ENCODE measurements around the gene ATP5IF1. TPM values are rescaled to one million over a fixed set of nuclear protein-coding genes. Genes with fewer than 3 reads are reported as not detected.

The ATP5IF1 gene
- total and polyA plus RNA-seq, 9 of the 15 experiments (the other 6 are each of a cell fraction or from before 2014, with no cell fraction given) = 292 to 1,422 (median 388) TPM

- TF ChIP-seq RREB1 (CRISPR knock-in tag; IDR thresholded peaks at IDR 0.05) (0 out of 2 replicates have a peak, but pooled peaks have one; percentile 30), SMARCE1 (IDR thresholded peaks at IDR 0.05) (0 out of 2 replicates have a peak, but pooled peaks have one; percentile 37), LARP7 (IDR thresholded peaks at IDR 0.05) (peak; percentile 68; the same call in 1 of the 2 replicates), TEAD1 (CRISPR knock-in tag; IDR thresholded peaks at IDR 0.05) (peak in 1 of 2 experiments; percentile 73; a peak in 2 of 4 replicates), ID3 (CRISPR knock-in tag; IDR thresholded peaks at IDR 0.05) (no peak), ID3 (tag; IDR thresholded peaks at IDR 0.05) (peak; percentile 74; the same call in 1 of the 2 replicates), NR2C2 (CRISPR knock-in tag; IDR thresholded peaks at IDR 0.05) (no peak), NR2C2 (tag; IDR thresholded peaks at IDR 0.05) (peak; percentile 97), HDAC8 (tag; IDR thresholded peaks at IDR 0.05) (peak; percentile 55; the same call in 1 of the 2 replicates), SMAD2 (IDR thresholded peaks at IDR 0.05; ENCODE audit: low read depth, low read length) (no peak), CREB3 (tag; conservative IDR thresholded peaks at IDR 0.05; ENCODE audit: low read depth) (0 out of 2 replicates have a peak, but pooled peaks have one; percentile 44), TAF7 (tag; IDR thresholded peaks at IDR 0.05) (peak; percentile 25; the same call in 1 of the 2 replicates), ZC3H4 (CRISPR knock-in tag; IDR thresholded peaks at IDR 0.05; ENCODE audit: borderline replicate concordance) (peak; percentile 91), DMBX1 (CRISPR knock-in tag; IDR thresholded peaks at IDR 0.05; ENCODE audit: borderline replicate concordance) (peak; percentile 73), PHF20 (IDR thresholded peaks at IDR 0.05; ENCODE audit: partially characterized antibody) (peak; percentile 12), PBX2 (CRISPR knock-in tag; IDR thresholded peaks at IDR 0.05; ENCODE audit: low read depth) (no peak; the same call in 1 of the 2 replicates), PBX2 (tag; conservative IDR thresholded peaks at IDR 0.05; ENCODE audit: low read depth) (peak; percentile 86; the same call in 1 of the 2 replicates), EGR1 (conservative IDR thresholded peaks at IDR 0.05) (peak; percentile 60), NFXL1 (CRISPR knock-in tag; IDR thresholded peaks at IDR 0.05) (peak; percentile 65; the same call in 1 of the 2 replicates)
Observed at GRCh38 chr1:28258628-28259251, 22.8 kb downstream of the ATP5IF1 start (continued).

Data from K562 (cell line).